H1 (cell line): ENCODE results near the gene B3GALT6. TPM values are rescaled to one million over a fixed set of nuclear protein-coding genes. Genes with fewer than 3 reads are reported as not detected.

ENCODE experiments used
- CTCF ChIA-PET: fragments of 300-600 bp; sonication (Branson Sonifier 250); formaldehyde crosslinking; loops from one replicate; lab custom pipeline; 2021; ENCODE audit not compliant: partially characterized antibody; lab: Charles Lee
- POLR2A ChIA-PET: fragments of 300-600 bp; sonication (Branson Sonifier 250); formaldehyde crosslinking; loops from one replicate; lab custom pipeline; 2021; ENCODE audit warnings: inconsistent platforms; ENCODE audit not compliant: partially characterized antibody; lab: Charles Lee
- DNase-seq, 2 experiments: peaks; one replicate each; pipeline versions ENCODE4 v3.0.0 to v3.0.0-alpha.2; 2010 to 2022; ENCODE audit warnings: low spot score in 2 of 2, low read depth in 1 of 2, mixed read lengths in 1 of 2
- FAIRE-seq: peaks from 2 replicates; lab custom pipeline; 2011; peaks lifted over from hg19 to GRCh38; lab: Jason Lieb, UNC
- H2AFZ ChIP-seq: 2 replicates; pipeline ENCODE4 v1.8.1; 2012; ENCODE audit warnings: low read length, inconsistent platforms
- H2AK5ac ChIP-seq: 2 replicates; pipeline ENCODE4 v1.6.1; 2013; ENCODE audit warnings: low read depth, low read length
- H2BK120ac ChIP-seq: replicated peaks from 2 replicates; pipeline ENCODE3; 2013; ENCODE audit warnings: low read depth, low read length, inconsistent platforms
- H2BK12ac ChIP-seq: 2 replicates; pipeline ENCODE4 v1.6.1; 2013; ENCODE audit warnings: low read depth, low read length
- H2BK15ac ChIP-seq: 2 replicates; pipeline ENCODE4 v1.6.1; 2013; ENCODE audit warnings: low read length
- H2BK20ac ChIP-seq: 2 replicates; pipeline ENCODE4 v1.6.1; 2013; ENCODE audit warnings: low read length
- H2BK5ac ChIP-seq: 2 replicates; pipeline ENCODE4 v1.6.1; 2013; ENCODE audit warnings: low read depth, low read length
- H3K14ac ChIP-seq: 2 replicates; pipeline ENCODE4 v1.6.1; 2013; ENCODE audit warnings: inconsistent platforms; ENCODE audit not compliant: insufficient read length
- H3K18ac ChIP-seq: 2 replicates; pipeline ENCODE4 v1.6.1; 2013; ENCODE audit warnings: low read length; ENCODE audit errors: extremely low read depth
- H3K23ac ChIP-seq: 2 replicates; pipeline ENCODE4 v1.6.1; 2013; ENCODE audit warnings: inconsistent platforms; ENCODE audit not compliant: insufficient read length
- H3K23me2 ChIP-seq: 2 replicates; pipeline ENCODE4 v1.6.1; 2013; ENCODE audit warnings: low read depth, low read length
- H3K27ac ChIP-seq: 2 replicates; pipeline ENCODE4 v1.6.1; 2011; ENCODE audit warnings: low read depth, low read length, inconsistent platforms
- H3K27me3 ChIP-seq, 4 experiments: replicated peaks in 1 of 4; 1 replicate in 1 of 4; 2 replicates in 3 of 4; pipeline versions ENCODE4 v1.6.1 to v1.8.1; 2011 to 2013; ENCODE audit warnings: low read length in 3 of 4, mild to moderate bottlenecking in 3 of 4, inconsistent platforms in 2 of 4, mixed read lengths in 2 of 4, moderate library complexity in 1 of 4; ENCODE audit not compliant: control insufficient read depth in 3 of 4, insufficient read depth in 3 of 4; ENCODE audit errors: extremely low read depth in 1 of 4
- H3K36me3 ChIP-seq, 4 experiments: 2 replicates each; pipeline versions ENCODE4 v1.6.1 to v1.8.1; 2011 to 2013; ENCODE audit warnings: mild to moderate bottlenecking in 4 of 4, low read length in 3 of 4, moderate library complexity in 2 of 4, control low read depth in 1 of 4, inconsistent platforms in 1 of 4; ENCODE audit not compliant: insufficient read depth in 4 of 4, control insufficient read depth in 2 of 4
- H3K4ac ChIP-seq: replicated peaks from 2 replicates; pipeline ENCODE3; 2013; ENCODE audit warnings: low read length, low read depth, mixed read lengths, inconsistent platforms; ENCODE audit not compliant: insufficient read length
- H3K4me1 ChIP-seq, 4 experiments: replicated peaks in 1 of 4; 1 replicate in 1 of 4; 2 replicates in 3 of 4; pipeline versions ENCODE4 v1.6.1 to v1.8.1; 2011 to 2013; ENCODE audit warnings: low read length in 3 of 4, inconsistent platforms in 2 of 4, mixed read lengths in 1 of 4; ENCODE audit not compliant: insufficient read depth in 4 of 4, control insufficient read depth in 3 of 4
- H3K4me2 ChIP-seq, 2 experiments: 2 replicates each; pipeline versions ENCODE4 v1.6.1 to v1.8.1; 2011 to 2013; ENCODE audit warnings: low read depth in 2 of 2, low read length in 2 of 2, control low read depth in 1 of 2, inconsistent platforms in 1 of 2, mild to moderate bottlenecking in 1 of 2; ENCODE audit not compliant: insufficient read depth in 1 of 2
- H3K4me3 ChIP-seq, 4 experiments: fragments of 200-600, 300-600 bp in 1 of 4; sonication (generic), shearing (Covaris generic), sonication (Bioruptor Twin) in 1 of 4; 2 replicates each; pipeline versions ENCODE4 v1.5.1 to v1.8.1; 2011 to 2016; ENCODE audit warnings: low read length in 4 of 4, low read depth in 3 of 4, control low read depth in 2 of 4, inconsistent platforms in 2 of 4, mild to moderate bottlenecking in 2 of 4, mixed read lengths in 1 of 4, moderate library complexity in 1 of 4; ENCODE audit not compliant: insufficient read depth in 2 of 4; ENCODE audit errors: extremely low read depth in 1 of 4
- H3K56ac ChIP-seq: replicated peaks from 2 replicates; pipeline ENCODE3; 2013; ENCODE audit warnings: low read depth, mild to moderate bottlenecking, mixed read lengths, low read length, inconsistent platforms; ENCODE audit not compliant: insufficient read length
- H3K79me1 ChIP-seq: 2 replicates; pipeline ENCODE4 v1.6.1; 2013; ENCODE audit warnings: low read depth, low read length, control low read depth
- H3K79me2 ChIP-seq, 2 experiments: 2 replicates each; pipeline versions ENCODE4 v1.6.1 to v1.8.1; 2012 to 2013; ENCODE audit warnings: low read length in 2 of 2, mild to moderate bottlenecking in 2 of 2, inconsistent platforms in 1 of 2; ENCODE audit not compliant: insufficient read depth in 2 of 2, control insufficient read depth in 1 of 2
- H3K9ac ChIP-seq, 4 experiments: replicated peaks in 1 of 4; 1 replicate in 1 of 4; 2 replicates in 3 of 4; pipeline versions ENCODE4 v1.6.1 to v1.8.1; 2011 to 2013; ENCODE audit warnings: low read depth in 3 of 4, low read length in 3 of 4, control low read depth in 2 of 4, mild to moderate bottlenecking in 2 of 4, moderate library complexity in 2 of 4, inconsistent platforms in 1 of 4; ENCODE audit errors: extremely low read depth in 1 of 4
- H3K9me3 ChIP-seq, 2 experiments: 2 replicates each; pipeline versions ENCODE4 v1.6.1 to v1.8.1; 2012 to 2013; ENCODE audit warnings: mild to moderate bottlenecking in 2 of 2, moderate library complexity in 2 of 2, control low read depth in 1 of 2, inconsistent platforms in 1 of 2, low read depth in 1 of 2, low read length in 1 of 2, mixed read lengths in 1 of 2; ENCODE audit not compliant: insufficient read depth in 2 of 2
- H4K20me1 ChIP-seq, 2 experiments: replicated peaks in 1 of 2; 2 replicates each; pipeline versions ENCODE3 to v1.8.1; 2011 to 2013; ENCODE audit warnings: inconsistent platforms in 2 of 2, low read length in 2 of 2, mild to moderate bottlenecking in 1 of 2; ENCODE audit not compliant: insufficient read depth in 2 of 2, control insufficient read depth in 1 of 2
- H4K5ac ChIP-seq: 2 replicates; pipeline ENCODE4 v1.6.1; 2013; ENCODE audit warnings: low read length, low read depth, mixed read lengths, inconsistent platforms; ENCODE audit not compliant: insufficient read length
- H4K8ac ChIP-seq: 2 replicates; pipeline ENCODE4 v1.8.0; 2013; ENCODE audit warnings: mild to moderate bottlenecking, moderate library complexity, low read length, inconsistent platforms; ENCODE audit not compliant: insufficient read depth; ENCODE audit errors: extremely low read depth
- H4K91ac ChIP-seq: replicated peaks from 2 replicates; pipeline ENCODE3; 2013; ENCODE audit warnings: low read length, mixed read lengths, inconsistent platforms; ENCODE audit not compliant: insufficient read length
- GABPA ChIP-seq: IDR thresholded peaks from 2 replicates; pipeline ENCODE4 v1.6.1; 2011; ENCODE audit warnings: mild to moderate bottlenecking, low read length, moderate library complexity, borderline replicate concordance; ENCODE audit not compliant: insufficient read depth
- NRF1 ChIP-seq: IDR thresholded peaks from 2 replicates; pipeline ENCODE4 v1.6.1; 2011; ENCODE audit warnings: mild to moderate bottlenecking, low read depth, low read length, improper control_type of control experiment
- RBBP5 ChIP-seq: IDR thresholded peaks from 2 replicates; pipeline ENCODE4 v1.7.1; 2012; ENCODE audit warnings: low read depth, mild to moderate bottlenecking, inconsistent platforms, low read length, moderate library complexity, borderline replicate concordance
- SUZ12 ChIP-seq: fragments of 200-600 bp; sonication (generic); IDR thresholded peaks from 2 replicates; pipeline ENCODE4 v1.6.1; 2012; ENCODE audit warnings: mild to moderate bottlenecking, inconsistent platforms, low read length, moderate library complexity, mixed read lengths
- TCF12 ChIP-seq: IDR thresholded peaks from 2 replicates; pipeline ENCODE4 v1.6.1; 2011; ENCODE audit warnings: low read depth, mild to moderate bottlenecking, low read length
- TEAD4 ChIP-seq: IDR thresholded peaks from 2 replicates; pipeline ENCODE4 v1.6.1; 2012; ENCODE audit warnings: low read depth, low read length, inconsistent platforms, mixed read lengths
- WGBS, 2 experiments: shearing (Covaris generic) in 1 of 2; methylation state at CpG; one replicate each; pipeline versions ENCODE4 v1.1.6 to v1.1.7; 2013 to 2015; ENCODE audit warnings: low lambda C conversion rate in 2 of 2, mixed read lengths in 2 of 2, inconsistent platforms in 1 of 2, low coverage in 1 of 2, missing lambda C conversion rate in 1 of 2; ENCODE audit not compliant: insufficient replicate concordance in 2 of 2, insufficient coverage in 1 of 2, insufficient read length in 1 of 2; ENCODE audit errors: extremely low coverage in 1 of 2, missing lambda C conversion rate in 1 of 2; 5-methylcytosine and 5-hydroxymethylcytosine counted together
- polyA plus RNA-seq, 7 experiments: library from polyadenylated mRNA; depleted of rRNA in 3 of 7; stranded (reverse) in 5 of 7; unstranded in 2 of 7; fragments of >200 nt in 5 of 7; fragments of 200-250 nt in 2 of 7; gene quantifications; 1 replicate in 5 of 7; 2 replicates in 1 of 7; 4 replicates in 1 of 7; pipeline versions ENCODE4 v1.2.1 to v1.2.3, GENCODE V29; 2011 to 2013; ENCODE audit warnings: missing spikeins in 2 of 7, mixed read lengths in 2 of 7
- total RNA-seq: library from RNA; stranded (reverse); fragmentation: NEBNext Ultra II Directional; extraction: Animal tissue kit (Norgen Biotek cat#: 25700); gene quantifications from 2 replicates; pipeline ENCODE4 v1.2.1, GENCODE V29; 2021
- TF ChIP-seq, protein P1 (sequence below): IDR thresholded peaks from 2 replicates; pipeline ENCODE4 v1.6.1; 2011; ENCODE audit warnings: low read depth, mild to moderate bottlenecking, low read length; ENCODE audit not compliant: insufficient read depth

Gene B3GALT6
- total and polyA plus RNA-seq, 2 of the 8 experiments (the other 6 are each of a cell fraction or from before 2014, with no cell fraction given): 18.4 to 20.4 TPM

GRCh38 chr1:1197188-1197500 lies 34.9 kb upstream of the B3GALT6 start:
- ChIA-PET CTCF (interaction anchor here (3.5 kb wide), 1 partner anchor 75 kb away, joined by 14 read pairs; no protein-coding TSS in a partner anchor), POLR2A (no interaction called here)
- no peaks in the 10 kb centered on the region for H4K20me1 ChIP-seq
- H2BK20ac ChIP-seq: no peak overlapping the region
- no peaks in the 10 kb centered on the region for H3K79me2 ChIP-seq
- no peak overlapping the region for H3K4me3 ChIP-seq
- no peak for TF ChIP-seq NRF1
- TF ChIP-seq, protein P1, sequence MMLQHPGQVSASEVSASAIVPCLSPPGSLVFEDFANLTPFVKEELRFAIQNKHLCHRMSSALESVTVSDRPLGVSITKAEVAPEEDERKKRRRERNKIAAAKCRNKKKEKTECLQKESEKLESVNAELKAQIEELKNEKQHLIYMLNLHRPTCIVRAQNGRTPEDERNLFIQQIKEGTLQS: no peak
- no peak for TF ChIP-seq RBBP5
- TF ChIP-seq GABPA: no peak
- no peak for TF ChIP-seq TCF12
- TF ChIP-seq SUZ12: no peak
- no peak for TF ChIP-seq TEAD4
- no peak overlapping the region for H3K23ac ChIP-seq
- no peak overlapping the region for H2AFZ ChIP-seq
- no peak overlapping the region for H3K18ac ChIP-seq
- no peak overlapping the region for H4K8ac ChIP-seq
- DNase-seq (no peak), FAIRE-seq (no peak)
- H2BK120ac ChIP-seq: no peak overlapping the region
- no peak overlapping the region for H3K4ac ChIP-seq
- H3K36me3 ChIP-seq: no peaks in the 10 kb centered on the region
- no peak overlapping the region for H2AK5ac ChIP-seq
- no peak overlapping the region for H2BK5ac ChIP-seq
- no CpG with 5 or more reads among the region's 8 CpGs for WGBS, 2 experiments
- H3K56ac ChIP-seq: no peak overlapping the region
- no peak overlapping the region for H3K14ac ChIP-seq
- no peak overlapping the region for H4K5ac ChIP-seq
- H3K9me3 ChIP-seq: peaks cover 0 to 4% of the 10 kb centered on the region in 2 experiments; a peak in 3 of 4 replicates
- H3K79me1 ChIP-seq: no peaks in the 10 kb centered on the region
- H3K4me2 ChIP-seq: no peak overlapping the region
- H2BK12ac ChIP-seq: no peak overlapping the region
- no peaks in the 10 kb centered on the region; the same call in 1 of the 2 replicates for H3K23me2 ChIP-seq
- H3K27me3 ChIP-seq: peaks cover 0 to 3% (median 1%) of the 10 kb centered on the region in 4 experiments; a peak in 4 of 7 replicates
- no peak overlapping the region for H2BK15ac ChIP-seq
- no peak overlapping the region for H4K91ac ChIP-seq
- H3K9ac ChIP-seq: no peak overlapping the region
- H3K27ac ChIP-seq: no peak overlapping the region
- peaks cover 0 to 4% (median under 1%) of the 10 kb centered on the region in 4 experiments; a peak in 4 of 7 replicates for H3K4me1 ChIP-seq
